HFFc6 (cell line): ENCODE measurements around the gene ATG9A. TPM values are rescaled to one million over a fixed set of nuclear protein-coding genes. Genes with fewer than 3 reads are reported as not detected.

ENCODE experiments used
- DNase-seq: peaks from one replicate; pipeline ENCODE4 v3.0.0-alpha.2; 2018
- H3K27ac Mint-ChIP-seq: 2 replicates; pipeline ENCODE4 v1.8.0; 2020; ENCODE audit warnings: mild to moderate bottlenecking, mixed read lengths
- H3K27me3 Mint-ChIP-seq: 2 replicates; pipeline ENCODE4 v1.8.0; 2021; ENCODE audit warnings: mild to moderate bottlenecking, moderate library complexity, mixed read lengths; ENCODE audit not compliant: insufficient read depth
- H3K36me3 Mint-ChIP-seq: 2 replicates; pipeline ENCODE4 v1.8.0; 2021; ENCODE audit warnings: low read depth, mixed read lengths
- H3K4me1 Mint-ChIP-seq: 2 replicates; pipeline ENCODE4 v1.8.0; 2020; ENCODE audit warnings: low read depth, mixed read lengths
- H3K4me3 Mint-ChIP-seq: 2 replicates; pipeline ENCODE4 v1.8.0; 2020; ENCODE audit warnings: mild to moderate bottlenecking, moderate library complexity, mixed read lengths
- H3K9me3 Mint-ChIP-seq: 2 replicates; pipeline ENCODE4 v1.8.0; 2020; ENCODE audit warnings: mild to moderate bottlenecking, mixed read lengths
- CTCF ChIP-seq: fragments of 200-600 bp; sonication (generic); IDR thresholded peaks from 2 replicates; pipeline ENCODE4 v1.5.0; 2021; ENCODE audit warnings: antibody characterized with exemption, mild to moderate bottlenecking
- total RNA-seq, 6 experiments: library from RNA; stranded (reverse); fragmentation: NEBNext Ultra II Directional; extraction: Animal tissue kit (Norgen Biotek cat#: 25700); gene quantifications; 2 replicates in 1 of 6; 3 replicates in 5 of 6; pipeline ENCODE4 v1.2.3, GENCODE V29; 2021

ATG9A gene
- total RNA-seq, 6 experiments from 2014 or later, result 50.5 to 58.8 (median 52.5) TPM

GRCh38 chr2:219230059-219230540 lies 664 bp upstream of the ATG9A start:
- Mint-ChIP-seq H3K4me3 (peak overlapping the region; percentile 96), H3K36me3 (peaks cover 9% of the 10 kb centered on the region), H3K27ac (peak overlapping the region; percentile 90), H3K27me3 (no peaks in the 10 kb centered on the region), H3K4me1 (peaks cover 25% of the 10 kb centered on the region), H3K9me3 (no peaks in the 10 kb centered on the region)
- DNase-seq, result no peak
- no peak for TF ChIP-seq CTCF

GRCh38 chr2:219228911-219229304 lies 528 bp downstream of the ATG9A start:
- Mint-ChIP-seq H3K4me3 (peak overlapping the region; percentile 96), H3K4me1 (peaks cover 25% of the 10 kb centered on the region), H3K27me3 (no peaks in the 10 kb centered on the region), H3K27ac (peak overlapping the region; percentile 45), H3K36me3 (peaks cover 5% of the 10 kb centered on the region; the same call in 1 of the 2 replicates), H3K9me3 (no peaks in the 10 kb centered on the region)
- DNase-seq, result no peak
- no peak for TF ChIP-seq CTCF

- peaks cover 8% of the 10 kb centered on the region for H3K36me3 Mint-ChIP-seq
- peak overlapping the region; percentile 96 for H3K4me3 Mint-ChIP-seq
- peaks cover 25% of the 10 kb centered on the region for H3K4me1 Mint-ChIP-seq
- no peak for DNase-seq
- H3K27me3 Mint-ChIP-seq, result no peaks in the 10 kb centered on the region
- no peaks in the 10 kb centered on the region for H3K9me3 Mint-ChIP-seq
- peak overlapping the region; percentile 45 for H3K27ac Mint-ChIP-seq
- no peak for TF ChIP-seq CTCF
Measured at GRCh38 chr2:219228041-219228910, 1.2 kb downstream of the ATG9A start.

- H3K27me3 Mint-ChIP-seq, result no peaks in the 10 kb centered on the region
Measured at GRCh38 chr2:219225350-219225749, 4.1 kb downstream of the ATG9A start.

More at GRCh38 chr2:219225350-219225749, 4.1 kb downstream of the ATG9A start:
- DNase-seq, result no peak
- peaks cover 9% of the 10 kb centered on the region for H3K36me3 Mint-ChIP-seq
- TF ChIP-seq CTCF, result no peak
- no peak overlapping the region for H3K27ac Mint-ChIP-seq
- no peak overlapping the region for H3K4me3 Mint-ChIP-seq
- H3K4me1 Mint-ChIP-seq, result peaks cover 18% of the 10 kb centered on the region
- no peaks in the 10 kb centered on the region for H3K9me3 Mint-ChIP-seq
